ENCODE results near the gene FAM234B.

GRCh38 chr12:13028825-13029570 is 15.2 kb upstream of the FAM234B start:
- TF ChIP-seq GATA3 (IDR thresholded peaks at IDR 0.05; ENCODE audit: low read depth, low read length) (no peak), GATA2 (IDR thresholded peaks at IDR 0.05; ENCODE audit: low read depth, low read length) (no peak)
